NCI-H2081 (cell line): ENCODE measurements around the gene DHRS12.

Experiments used
- DNase-seq, 2 experiments: peaks; one replicate each; lab custom pipeline; 2025; lab: John Stamatoyannopoulos, UW

The DHRS12 gene

DNA sequence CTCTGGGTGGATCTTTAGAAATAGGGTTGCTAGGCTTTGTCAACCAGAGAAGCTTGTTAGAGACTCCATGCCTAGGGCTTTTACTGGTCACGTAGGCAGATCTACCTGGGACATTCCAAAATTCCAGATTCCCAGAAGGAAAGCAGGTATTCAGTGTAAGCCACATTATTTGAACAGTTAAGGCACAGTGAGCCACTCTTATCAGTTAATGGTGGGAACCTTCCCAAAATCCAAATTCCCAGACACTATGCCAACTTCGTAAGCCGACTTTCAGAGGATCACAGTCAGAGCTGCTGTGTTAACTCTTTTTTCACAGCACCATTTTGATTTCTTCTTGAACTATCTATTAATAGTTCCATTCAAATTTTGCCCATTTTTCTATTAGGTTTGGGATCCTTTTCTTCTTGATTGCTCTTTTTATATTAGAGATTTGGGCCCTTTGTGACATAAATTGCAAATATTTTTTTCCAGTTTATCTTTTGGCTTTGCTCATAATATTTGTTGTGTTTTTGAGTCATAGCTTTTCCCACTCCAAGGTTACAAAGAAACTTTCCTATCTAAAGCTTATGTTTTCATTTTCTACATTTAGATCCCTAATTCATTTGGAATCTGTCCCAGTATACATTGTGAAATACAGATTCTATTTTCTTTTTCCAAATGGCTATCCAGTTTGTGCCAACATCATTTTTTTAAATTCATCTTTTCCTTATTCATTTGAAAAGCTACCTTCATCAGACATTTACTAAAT is 77.3 kb downstream of the DHRS12 start:
- DNase-seq: no peak

- DNase-seq: no peak
Measured at GRCh38 chr13:51724721-51725120, 79.2 kb downstream of the DHRS12 start.

DNA sequence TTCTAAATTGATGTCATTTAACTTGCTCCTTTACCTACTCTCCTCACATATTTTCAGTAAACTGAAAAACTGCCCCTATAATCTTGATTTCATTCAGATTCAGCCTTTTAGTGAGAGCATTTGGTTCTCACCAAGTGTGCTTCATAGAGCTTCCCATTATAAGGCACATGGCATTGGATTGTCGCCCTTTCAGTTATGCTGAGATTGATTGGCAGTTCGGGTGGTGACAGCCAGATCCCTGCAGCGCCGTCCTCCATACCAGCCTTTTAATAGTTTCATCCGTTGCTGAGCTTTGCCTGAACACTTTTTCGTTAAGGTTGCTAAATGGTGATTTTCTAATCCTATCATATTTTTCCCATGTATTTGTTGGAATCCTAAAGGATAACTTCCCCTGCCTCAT is 80.4 kb downstream of the DHRS12 start:
- no peak for DNase-seq

DNA sequence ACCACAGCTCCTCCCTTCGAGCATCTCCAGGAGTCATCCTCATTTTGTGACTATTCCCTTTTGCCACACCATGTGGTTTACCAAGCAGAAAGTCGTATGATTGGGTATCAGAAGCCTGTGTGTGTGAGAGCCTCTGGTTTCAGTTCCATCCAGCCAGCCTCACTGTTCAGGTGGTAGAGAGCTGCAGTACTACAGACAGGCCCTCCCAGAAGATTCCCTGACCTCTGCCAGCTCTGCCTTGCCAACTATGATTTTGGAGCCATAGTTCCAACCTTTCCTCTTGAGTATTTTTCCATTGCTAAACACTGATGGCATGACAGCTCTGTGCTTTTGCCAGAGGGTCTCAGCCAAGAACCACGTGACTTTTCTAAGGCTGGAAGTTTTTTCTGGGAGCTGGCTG is 82.5 kb downstream of the DHRS12 start:
- DNase-seq: no peak

DNA sequence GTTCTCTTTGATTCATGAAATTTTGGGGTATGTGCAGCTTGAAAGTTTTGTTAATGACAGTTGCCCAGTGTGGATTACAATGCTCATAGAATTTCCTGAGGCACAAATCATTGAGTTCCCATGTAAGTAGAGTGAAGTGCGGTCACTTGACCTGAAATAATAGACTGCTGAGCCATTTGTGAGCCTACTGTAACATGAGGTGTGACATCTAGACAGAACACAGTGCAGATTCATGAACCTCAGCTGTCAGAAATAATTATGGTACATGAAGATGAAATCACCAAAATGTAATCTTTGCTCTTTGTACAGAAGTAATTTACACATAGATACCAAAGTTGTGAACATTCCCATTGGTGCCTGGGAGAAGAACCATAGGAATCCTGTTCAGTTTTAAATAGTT is 84.6 kb downstream of the DHRS12 start:
- DNase-seq: no peak
